Trophoblast cell (in vitro differentiated cells and primary cell): ENCODE results near the gene TRIM34.

Experiments used
- DNase-seq, 2 donors: peaks; one replicate each; pipeline ENCODE4 v3.0.0-alpha.2; 2016
- H2AFZ ChIP-seq: 2 replicates; pipeline ENCODE4 v1.6.1; 2013; ENCODE audit warnings: low read length, moderate library complexity, mild to moderate bottlenecking; ENCODE audit not compliant: insufficient read depth, poor library complexity
- H2AK5ac ChIP-seq: 2 replicates; pipeline ENCODE4 v1.6.1; 2013; ENCODE audit warnings: mild to moderate bottlenecking, low read length
- H2BK120ac ChIP-seq: 2 replicates; pipeline ENCODE4 v1.6.1; 2013; ENCODE audit warnings: low read length, mild to moderate bottlenecking, moderate library complexity; ENCODE audit not compliant: insufficient read depth, poor library complexity
- H2BK12ac ChIP-seq: 2 replicates; pipeline ENCODE4 v1.6.1; 2013; ENCODE audit warnings: mild to moderate bottlenecking, low read length, moderate library complexity
- H2BK5ac ChIP-seq: 2 replicates; pipeline ENCODE4 v1.6.1; 2013; ENCODE audit warnings: low read length, low read depth, moderate library complexity, mild to moderate bottlenecking; ENCODE audit not compliant: poor library complexity
- H3K14ac ChIP-seq: 2 replicates; pipeline ENCODE4 v1.6.1; 2013; ENCODE audit warnings: mild to moderate bottlenecking, low read length
- H3K18ac ChIP-seq: 2 replicates; pipeline ENCODE4 v1.6.1; 2013; ENCODE audit warnings: mild to moderate bottlenecking, low read length
- H3K23ac ChIP-seq: 2 replicates; pipeline ENCODE4 v1.6.1; 2013; ENCODE audit warnings: low read length
- H3K27ac ChIP-seq: 2 replicates; pipeline ENCODE4 v1.5.1; 2013; ENCODE audit warnings: low read depth, mild to moderate bottlenecking, inconsistent platforms, low read length, moderate library complexity
- H3K27me3 ChIP-seq: 2 replicates; pipeline ENCODE4 v1.6.1; 2013; ENCODE audit warnings: inconsistent platforms, mild to moderate bottlenecking, low read length, moderate library complexity; ENCODE audit not compliant: insufficient read depth
- H3K36me3 ChIP-seq, 2 experiments: 1 replicate in 1 of 2; 2 replicates in 1 of 2; pipeline ENCODE4 v1.6.1; 2013; ENCODE audit warnings: low read length in 2 of 2, mild to moderate bottlenecking in 2 of 2, moderate library complexity in 1 of 2; ENCODE audit not compliant: insufficient read depth in 2 of 2, control insufficient read depth in 1 of 2
- H3K4ac ChIP-seq: 2 replicates; pipeline ENCODE4 v1.6.1; 2013; ENCODE audit warnings: low read depth, mild to moderate bottlenecking, low read length, moderate library complexity
- H3K4me1 ChIP-seq, 2 experiments: 1 replicate in 1 of 2; 2 replicates in 1 of 2; pipeline ENCODE4 v1.6.1; 2013; ENCODE audit warnings: low read length in 2 of 2, mild to moderate bottlenecking in 2 of 2, moderate library complexity in 1 of 2; ENCODE audit not compliant: insufficient read depth in 2 of 2, control insufficient read depth in 1 of 2
- H3K4me2 ChIP-seq: 2 replicates; pipeline ENCODE4 v1.6.1; 2013; ENCODE audit warnings: inconsistent platforms, mild to moderate bottlenecking, low read length, moderate library complexity
- H3K4me3 ChIP-seq: 2 replicates; pipeline ENCODE4 v1.5.1; 2013; ENCODE audit warnings: mild to moderate bottlenecking, low read depth, low read length, inconsistent platforms
- H3K79me1 ChIP-seq: one replicate; pipeline ENCODE4 v1.6.1; 2013; ENCODE audit warnings: low read length
- H3K79me2 ChIP-seq: 2 replicates; pipeline ENCODE4 v1.6.1; 2013; ENCODE audit warnings: low read length, mild to moderate bottlenecking; ENCODE audit not compliant: control insufficient read depth, insufficient read depth, poor library complexity
- H3K9ac ChIP-seq: 2 replicates; pipeline ENCODE4 v1.6.1; 2013; ENCODE audit warnings: mild to moderate bottlenecking, low read length
- H3K9me3 ChIP-seq: 2 replicates; pipeline ENCODE4 v1.6.1; 2013; ENCODE audit warnings: low read depth, mild to moderate bottlenecking, control low read depth, inconsistent platforms, low read length; ENCODE audit not compliant: insufficient read depth
- H4K12ac ChIP-seq: 2 replicates; pipeline ENCODE4 v1.6.1; 2013; ENCODE audit warnings: low read depth, mild to moderate bottlenecking, low read length, moderate library complexity
- H4K8ac ChIP-seq: 2 replicates; pipeline ENCODE4 v1.6.1; 2013; ENCODE audit warnings: low read depth, mild to moderate bottlenecking, low read length, moderate library complexity
- H4K91ac ChIP-seq: one replicate; pipeline ENCODE4 v1.6.1; 2013; ENCODE audit warnings: low read depth, mild to moderate bottlenecking, low read length, moderate library complexity
- WGBS: extraction: QIAGEN DNeasy Blood & Tissue Kit; methylation state at CpG from one replicate; pipeline ENCODE4 v1.1.7; 2013; ENCODE audit warnings: missing lambda C conversion rate; ENCODE audit not compliant: insufficient read length, insufficient coverage; ENCODE audit errors: extremely low coverage; 5-methylcytosine and 5-hydroxymethylcytosine counted together

TRIM34 gene

DNA sequence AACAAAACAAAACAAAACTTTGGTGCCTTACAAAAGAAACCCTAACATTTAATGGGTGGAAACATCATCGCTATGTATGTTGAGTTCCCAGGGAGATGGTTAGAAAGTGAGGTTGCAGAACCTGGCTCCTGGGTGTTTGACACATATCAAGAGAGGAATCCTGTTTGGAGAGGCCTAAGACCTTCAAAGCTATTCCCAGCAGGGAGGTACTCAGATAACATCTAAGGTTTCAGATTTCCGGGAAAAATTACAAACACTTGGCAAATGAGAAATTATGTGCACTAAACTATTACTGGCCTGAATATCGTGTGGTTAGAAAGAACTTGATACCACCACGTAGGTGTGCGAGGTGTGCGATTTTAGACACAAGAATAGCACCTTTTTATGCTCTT is 41.6 kb downstream of the TRIM34 start:
- Histone ChIP-seq H3K9me3 (no peaks in the 10 kb centered on the region), H3K27ac (no peak overlapping the region), H3K79me2 (no peaks in the 10 kb centered on the region), H2BK120ac (no peak overlapping the region), H3K4me1 (no peaks in the 10 kb centered on the region), H3K4ac (no peak overlapping the region), H3K9ac (no peak overlapping the region), H3K4me3 (no peak overlapping the region), H3K18ac (no peak overlapping the region), H2AK5ac (no peak overlapping the region), H3K36me3 (peaks cover 16 to 21% of the 10 kb centered on the region in 2 experiments), H2AFZ (no peak overlapping the region), H4K8ac (no peak overlapping the region), H3K23ac (no peak overlapping the region), H2BK5ac (no peak overlapping the region), H3K27me3 (no peaks in the 10 kb centered on the region), H4K91ac (no peak overlapping the region), H3K79me1 (no peaks in the 10 kb centered on the region), H2BK12ac (no peak overlapping the region), H3K14ac (no peak overlapping the region), H4K12ac (no peak overlapping the region), H3K4me2 (no peak overlapping the region)
- DNase-seq: peak; percentile 64 to 94
- WGBS: no CpG with 5 or more reads among the region's 6 CpGs

GRCh38 chr11:5671831-5672230 is 47.0 kb downstream of the TRIM34 start:
- Histone ChIP-seq H4K12ac (no peak overlapping the region), H4K8ac (no peak overlapping the region), H3K4me2 (no peak overlapping the region), H3K27me3 (no peaks in the 10 kb centered on the region), H2BK5ac (no peak overlapping the region), H3K23ac (no peak overlapping the region), H2BK12ac (no peak overlapping the region), H3K9ac (no peak overlapping the region), H3K14ac (no peak overlapping the region), H3K18ac (no peak overlapping the region), H3K27ac (no peak overlapping the region), H2AFZ (no peak overlapping the region), H3K4me1 (no peaks in the 10 kb centered on the region), H3K79me2 (no peaks in the 10 kb centered on the region), H3K9me3 (no peaks in the 10 kb centered on the region), H3K79me1 (no peaks in the 10 kb centered on the region), H4K91ac (no peak overlapping the region), H3K4ac (no peak overlapping the region), H2AK5ac (no peak overlapping the region), H3K4me3 (no peak overlapping the region), H3K36me3 (peaks cover 10 to 15% of the 10 kb centered on the region in 2 experiments), H2BK120ac (no peak overlapping the region)
- DNase-seq: no peak

DNA sequence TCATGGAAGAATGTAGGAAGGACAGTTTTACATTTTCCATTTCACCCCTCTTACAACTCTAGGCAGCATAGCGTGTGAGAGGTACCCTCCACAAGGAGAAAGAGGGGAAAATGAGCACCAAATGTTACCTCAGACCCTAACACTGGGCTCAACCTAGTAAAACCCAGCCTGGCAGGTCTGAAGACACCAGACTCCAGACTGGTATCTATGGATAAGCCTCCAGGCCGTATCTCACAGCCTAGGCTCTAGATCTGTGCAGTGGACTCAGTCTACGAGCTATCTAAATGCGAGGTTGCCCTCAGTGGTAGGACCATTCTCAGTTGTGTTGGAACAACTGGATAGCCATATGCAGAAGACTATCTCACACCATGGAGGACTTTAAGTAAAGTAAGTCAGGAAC is 49.6 kb downstream of the TRIM34 start:
- Histone ChIP-seq H2BK12ac (no peak overlapping the region), H3K4ac (no peak overlapping the region), H3K14ac (no peak overlapping the region), H3K36me3 (peaks cover 20 to 22% of the 10 kb centered on the region in 2 experiments), H4K8ac (no peak overlapping the region), H4K12ac (no peak overlapping the region), H3K27ac (no peak overlapping the region), H3K79me1 (no peaks in the 10 kb centered on the region), H3K79me2 (no peaks in the 10 kb centered on the region), H2AK5ac (no peak overlapping the region), H2BK120ac (no peak overlapping the region), H3K23ac (peak overlapping the region; percentile 64), H3K4me1 (no peaks in the 10 kb centered on the region), H3K9ac (no peak overlapping the region), H4K91ac (no peak overlapping the region), H3K4me2 (no peak overlapping the region), H3K9me3 (no peaks in the 10 kb centered on the region), H3K27me3 (no peaks in the 10 kb centered on the region), H3K18ac (no peak overlapping the region), H2AFZ (no peak overlapping the region), H2BK5ac (no peak overlapping the region), H3K4me3 (no peak overlapping the region)
- DNase-seq: no peak
- WGBS: no CpG with 5 or more reads among the region's 4 CpGs

GRCh38 chr11:5679811-5680210 is 55.0 kb downstream of the TRIM34 start:
- H3K79me1 ChIP-seq: peaks cover 4% of the 10 kb centered on the region
- H4K12ac ChIP-seq: no peak overlapping the region
- no peaks in the 10 kb centered on the region for H3K27me3 ChIP-seq
- H3K23ac ChIP-seq: no peak overlapping the region
- H3K4ac ChIP-seq: no peak overlapping the region
- H3K9ac ChIP-seq: no peak overlapping the region
- H2AFZ ChIP-seq: no peak overlapping the region
- H3K36me3 ChIP-seq: peaks cover 15 to 21% of the 10 kb centered on the region in 2 experiments
- H3K4me3 ChIP-seq: no peak overlapping the region
- no peak overlapping the region for H3K18ac ChIP-seq
- no peak overlapping the region for H3K27ac ChIP-seq
- no peak overlapping the region for H2BK5ac ChIP-seq
- no peak overlapping the region for H3K14ac ChIP-seq
- H4K91ac ChIP-seq: no peak overlapping the region
- H4K8ac ChIP-seq: no peak overlapping the region
- no peak overlapping the region for H2BK120ac ChIP-seq
- H3K4me2 ChIP-seq: no peak overlapping the region
- WGBS: no CpG with 5 or more reads among the region's 7 CpGs
- no peak overlapping the region for H2BK12ac ChIP-seq
- no peaks in the 10 kb centered on the region for H3K79me2 ChIP-seq
- H3K4me1 ChIP-seq: peaks cover 0 to 2% of the 10 kb centered on the region in 2 experiments
- DNase-seq: no peak
- H3K9me3 ChIP-seq: peaks cover 3% of the 10 kb centered on the region
- H2AK5ac ChIP-seq: no peak overlapping the region
